SU-DHL-6 (cell line): ENCODE measurements around the gene MED10.

ENCODE experiments used
- H2AFZ ChIP-seq: fragments of 200-600 bp; sonication (generic); 2 replicates; pipeline ENCODE4 v1.6.1; 2014; ENCODE audit warnings: low read depth, mild to moderate bottlenecking, moderate library complexity, mixed read lengths, antibody characterized with exemption, low read length; ENCODE audit not compliant: severe bottlenecking
- H3F3A ChIP-seq: fragments of 200-600 bp; shearing (Covaris generic); 2 replicates; pipeline ENCODE4 v1.6.0; 2016; ENCODE audit warnings: antibody characterized with exemption, mild to moderate bottlenecking; ENCODE audit not compliant: insufficient read depth
- H3K27ac ChIP-seq: fragments of 200-600 bp; sonication (generic); 2 replicates; pipeline ENCODE4 v1.5.1; 2016; ENCODE audit warnings: low read depth, mild to moderate bottlenecking, low read length, moderate library complexity, mixed read lengths
- H3K27me3 ChIP-seq: fragments of 200-600 bp; sonication (generic), shearing (Covaris generic); 2 replicates; pipeline ENCODE4 v1.6.0; 2014; ENCODE audit warnings: mild to moderate bottlenecking, low read length
- H3K36me3 ChIP-seq: fragments of 200-600 bp; sonication (generic); 2 replicates; pipeline ENCODE4 v1.6.1; 2014; ENCODE audit warnings: mild to moderate bottlenecking, low read length, mixed read lengths
- H3K4me2 ChIP-seq: fragments of 300-600, 200-600 bp; shearing (Covaris generic), sonication (generic); 2 replicates; pipeline ENCODE4 v1.6.0; 2014; ENCODE audit warnings: low read length, low read depth, mild to moderate bottlenecking; ENCODE audit not compliant: poor library complexity, severe bottlenecking
- H3K4me3 ChIP-seq: fragments of 200-600 bp; sonication (generic); 2 replicates; pipeline ENCODE4 v1.5.1; 2014; ENCODE audit warnings: antibody characterized with exemption, low read length, mild to moderate bottlenecking, mixed read lengths; ENCODE audit not compliant: insufficient read depth, poor library complexity, severe bottlenecking
- H3K79me2 ChIP-seq: fragments of 200-600 bp; sonication (generic); 2 replicates; pipeline ENCODE4 v1.6.1; 2014; ENCODE audit warnings: mild to moderate bottlenecking, low read length, moderate library complexity; ENCODE audit not compliant: insufficient read depth
- H3K9ac ChIP-seq: fragments of 200-600 bp; sonication (generic); 2 replicates; pipeline ENCODE4 v1.7.0; 2014; ENCODE audit warnings: mild to moderate bottlenecking, low read length
- H3K9me2 ChIP-seq: fragments of 200-600 bp; sonication (generic); replicated peaks from 2 replicates; pipeline ENCODE4 v1.6.1; 2014; ENCODE audit warnings: low read length; ENCODE audit not compliant: insufficient read depth
- H3K9me3 ChIP-seq: fragments of 200-600 bp; sonication (generic); 2 replicates; pipeline ENCODE4 v1.6.1; 2014; ENCODE audit warnings: low read length, mixed read lengths; ENCODE audit not compliant: insufficient read depth
- H4K20me1 ChIP-seq: fragments of 200-600 bp; sonication (generic); 2 replicates; pipeline ENCODE4 v1.6.1; 2014; ENCODE audit warnings: low read depth, mild to moderate bottlenecking, antibody characterized with exemption, low read length, moderate library complexity, mixed read lengths
- EZH2phosphoT487 ChIP-seq: fragments of 200-600 bp; sonication (generic), shearing (Covaris generic); conservative IDR thresholded peaks from 2 replicates; pipeline ENCODE4 v1.6.1; 2018; ENCODE audit warnings: mild to moderate bottlenecking, antibody characterized with exemption, low read length, moderate library complexity, mixed read lengths
- TF ChIP-seq, protein P1 (sequence below): fragments of 200-600 bp; sonication (generic); IDR thresholded peaks from one replicate; pipeline ENCODE4 v1.5.1; 2017; ENCODE audit warnings: antibody characterized with exemption, mild to moderate bottlenecking, low read length, moderate library complexity; ENCODE audit not compliant: insufficient read depth, poor library complexity, severe bottlenecking

Gene MED10

DNA sequence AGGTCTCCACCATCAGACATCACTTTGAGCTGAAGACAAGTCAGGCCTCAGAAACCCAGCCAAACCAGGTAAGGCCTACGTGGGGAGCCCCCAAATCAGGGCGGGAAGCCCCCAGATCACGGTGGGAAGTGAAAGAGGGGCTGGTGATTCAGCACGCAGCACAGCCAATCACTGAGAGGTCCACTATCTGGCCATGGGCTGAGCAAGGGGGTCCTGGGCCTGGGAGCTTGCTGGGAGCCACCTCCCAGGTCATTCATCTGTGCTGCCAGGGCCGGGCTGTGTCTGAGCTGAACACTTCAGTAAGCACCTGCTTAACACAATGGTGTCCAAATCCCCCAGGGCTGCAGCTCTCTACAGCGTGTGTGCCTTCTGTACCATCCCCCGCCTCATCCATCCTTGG lies 15.5 kb downstream of the MED10 start:
- Histone ChIP-seq H3K36me3 (no peaks in the 10 kb centered on the region), H3K9me2 (no peaks in the 10 kb centered on the region), H4K20me1 (no peaks in the 10 kb centered on the region), H3K79me2 (no peaks in the 10 kb centered on the region), H3K4me2 (no peak overlapping the region), H3K27ac (no peak overlapping the region), H3K9me3 (no peaks in the 10 kb centered on the region), H3K4me3 (no peak overlapping the region), H3F3A (no peaks in the 10 kb centered on the region), H3K9ac (no peak overlapping the region), H3K27me3 (no peaks in the 10 kb centered on the region), H2AFZ (no peak overlapping the region)
- TF ChIP-seq, protein P1, sequence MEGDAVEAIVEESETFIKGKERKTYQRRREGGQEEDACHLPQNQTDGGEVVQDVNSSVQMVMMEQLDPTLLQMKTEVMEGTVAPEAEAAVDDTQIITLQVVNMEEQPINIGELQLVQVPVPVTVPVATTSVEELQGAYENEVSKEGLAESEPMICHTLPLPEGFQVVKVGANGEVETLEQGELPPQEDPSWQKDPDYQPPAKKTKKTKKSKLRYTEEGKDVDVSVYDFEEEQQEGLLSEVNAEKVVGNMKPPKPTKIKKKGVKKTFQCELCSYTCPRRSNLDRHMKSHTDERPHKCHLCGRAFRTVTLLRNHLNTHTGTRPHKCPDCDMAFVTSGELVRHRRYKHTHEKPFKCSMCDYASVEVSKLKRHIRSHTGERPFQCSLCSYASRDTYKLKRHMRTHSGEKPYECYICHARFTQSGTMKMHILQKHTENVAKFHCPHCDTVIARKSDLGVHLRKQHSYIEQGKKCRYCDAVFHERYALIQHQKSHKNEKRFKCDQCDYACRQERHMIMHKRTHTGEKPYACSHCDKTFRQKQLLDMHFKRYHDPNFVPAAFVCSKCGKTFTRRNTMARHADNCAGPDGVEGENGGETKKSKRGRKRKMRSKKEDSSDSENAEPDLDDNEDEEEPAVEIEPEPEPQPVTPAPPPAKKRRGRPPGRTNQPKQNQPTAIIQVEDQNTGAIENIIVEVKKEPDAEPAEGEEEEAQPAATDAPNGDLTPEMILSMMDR, result no peak
- TF ChIP-seq EZH2phosphoT487, result no peak

DNA sequence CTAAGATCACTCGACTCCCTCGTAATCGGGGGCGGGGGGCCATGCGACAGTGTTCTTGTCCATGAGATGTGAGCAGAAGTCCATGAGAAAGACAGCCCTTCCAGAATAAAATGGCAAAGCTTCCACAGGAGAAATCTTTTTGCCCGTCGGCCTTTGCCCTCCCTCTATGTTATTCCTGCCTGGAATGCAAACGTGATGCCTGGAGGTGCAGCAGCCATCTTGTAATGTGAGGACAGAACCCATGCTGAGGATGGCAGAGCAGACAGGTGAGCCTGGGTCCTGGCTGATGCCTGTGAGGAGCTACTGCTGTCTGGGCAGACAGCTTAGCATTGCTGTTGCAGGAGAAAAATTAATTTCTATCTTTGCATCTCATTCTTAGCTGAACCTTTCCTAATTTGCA lies 17.2 kb downstream of the MED10 start:
- H2AFZ ChIP-seq, result no peak overlapping the region
- H3K27ac ChIP-seq, result no peak overlapping the region
- H3K79me2 ChIP-seq, result no peaks in the 10 kb centered on the region
- H4K20me1 ChIP-seq, result no peaks in the 10 kb centered on the region
- no peaks in the 10 kb centered on the region for H3K36me3 ChIP-seq
- H3K4me3 ChIP-seq, result no peak overlapping the region
- TF ChIP-seq EZH2phosphoT487, result no peak
- TF ChIP-seq, protein P1, result no peak
- no peaks in the 10 kb centered on the region for H3K9me2 ChIP-seq
- H3K4me2 ChIP-seq, result no peak overlapping the region
- no peaks in the 10 kb centered on the region for H3K9me3 ChIP-seq
- H3K9ac ChIP-seq, result no peak overlapping the region
- H3K27me3 ChIP-seq, result no peaks in the 10 kb centered on the region
- H3F3A ChIP-seq, result no peaks in the 10 kb centered on the region

GRCh38 chr5:6360323-6361072 lies 17.8 kb downstream of the MED10 start:
- Histone ChIP-seq H3K9ac (no peak overlapping the region), H4K20me1 (no peaks in the 10 kb centered on the region), H2AFZ (no peak overlapping the region), H3K9me3 (no peaks in the 10 kb centered on the region), H3K79me2 (no peaks in the 10 kb centered on the region), H3K27ac (no peak overlapping the region), H3K27me3 (no peaks in the 10 kb centered on the region), H3K4me3 (no peak overlapping the region), H3K36me3 (no peaks in the 10 kb centered on the region), H3K4me2 (no peak overlapping the region), H3F3A (no peaks in the 10 kb centered on the region), H3K9me2 (no peaks in the 10 kb centered on the region)
- TF ChIP-seq, protein P1, result no peak
- TF ChIP-seq EZH2phosphoT487, result no peak
